ENCODE measurements around the gene TAS2R39. TPM values are rescaled to one million over a fixed set of nuclear protein-coding genes. Genes with fewer than 3 reads are reported as not detected.

TAS2R39 gene
- polyA plus RNA-seq, 1 donor, result not detected

- peak; percentile 59 to 63 for DNase-seq
- WGBS (ENCODE audit: insufficient coverage, low lambda C conversion rate), result no CpG with 5 or more reads among the region's 8 CpGs
- H3K27ac ChIP-seq (ENCODE audit: low read length), result no peak overlapping the region
- no peaks in the 10 kb centered on the region for H3K36me3 ChIP-seq (ENCODE audit: control insufficient read depth, insufficient read depth, low read length)
- no peaks in the 10 kb centered on the region for H3K4me1 ChIP-seq (ENCODE audit: control insufficient read depth, insufficient read depth, low read length)
- H3K27me3 ChIP-seq (ENCODE audit: control insufficient read depth, insufficient read depth, low read length), result no peaks in the 10 kb centered on the region
- H3K9me3 ChIP-seq (ENCODE audit: control insufficient read depth, low read depth, low read length), result peaks cover 3% of the 10 kb centered on the region
- no peak overlapping the region for H3K4me3 ChIP-seq (ENCODE audit: low read length)
Observed at GRCh38 chr7:143214789-143215679, 31.8 kb downstream of the TAS2R39 start.

GRCh38 chr7:143216151-143216550 is 32.9 kb downstream of the TAS2R39 start:
- H3K36me3 ChIP-seq (ENCODE audit: control insufficient read depth, insufficient read depth, low read length), result no peaks in the 10 kb centered on the region
- peaks cover 3% of the 10 kb centered on the region for H3K9me3 ChIP-seq (ENCODE audit: control insufficient read depth, low read depth, low read length)
- H3K27ac ChIP-seq (ENCODE audit: low read length), result no peak overlapping the region
- no peak overlapping the region for H3K4me3 ChIP-seq (ENCODE audit: low read length)
- H3K27me3 ChIP-seq (ENCODE audit: control insufficient read depth, insufficient read depth, low read length), result no peaks in the 10 kb centered on the region
- WGBS (ENCODE audit: insufficient coverage, low lambda C conversion rate), result 80% methylated on average over 1 of the region's 6 CpGs
- no peaks in the 10 kb centered on the region for H3K4me1 ChIP-seq (ENCODE audit: control insufficient read depth, insufficient read depth, low read length)
- DNase-seq, result no peak

GRCh38 chr7:143216686-143217085 is 33.5 kb downstream of the TAS2R39 start:
- WGBS (ENCODE audit: insufficient coverage, low lambda C conversion rate), result 92% methylated on average over 2 of the region's 2 CpGs
- H3K4me3 ChIP-seq (ENCODE audit: low read length), result no peak overlapping the region

GRCh38 chr7:143217806-143218205 is 34.6 kb downstream of the TAS2R39 start:
- no peaks in the 10 kb centered on the region for H3K27me3 ChIP-seq (ENCODE audit: control insufficient read depth, insufficient read depth, low read length)
- DNase-seq, result no peak
- H3K9me3 ChIP-seq (ENCODE audit: control insufficient read depth, low read depth, low read length), result no peaks in the 10 kb centered on the region
- no peaks in the 10 kb centered on the region for H3K36me3 ChIP-seq (ENCODE audit: control insufficient read depth, insufficient read depth, low read length)
- no peaks in the 10 kb centered on the region for H3K4me1 ChIP-seq (ENCODE audit: control insufficient read depth, insufficient read depth, low read length)
- H3K4me3 ChIP-seq (ENCODE audit: low read length), result no peak overlapping the region
- no CpG with 5 or more reads among the region's 2 CpGs for WGBS (ENCODE audit: insufficient coverage, low lambda C conversion rate)
- no peak overlapping the region for H3K27ac ChIP-seq (ENCODE audit: low read length)

More at GRCh38 chr7:143216686-143217085, 33.5 kb downstream of the TAS2R39 start:
- Histone ChIP-seq H3K27ac (ENCODE audit: low read length) (no peak overlapping the region), H3K27me3 (ENCODE audit: control insufficient read depth, insufficient read depth, low read length) (no peaks in the 10 kb centered on the region), H3K9me3 (ENCODE audit: control insufficient read depth, low read depth, low read length) (peaks cover 3% of the 10 kb centered on the region), H3K36me3 (ENCODE audit: control insufficient read depth, insufficient read depth, low read length) (no peaks in the 10 kb centered on the region), H3K4me1 (ENCODE audit: control insufficient read depth, insufficient read depth, low read length) (no peaks in the 10 kb centered on the region)
- no peak for DNase-seq

GRCh38 chr7:143221286-143221685 is 38.1 kb downstream of the TAS2R39 start:
- Histone ChIP-seq H3K4me1 (ENCODE audit: control insufficient read depth, insufficient read depth, low read length) (no peaks in the 10 kb centered on the region), H3K4me3 (ENCODE audit: low read length) (no peak overlapping the region), H3K27me3 (ENCODE audit: control insufficient read depth, insufficient read depth, low read length) (peaks cover 3% of the 10 kb centered on the region), H3K9me3 (ENCODE audit: control insufficient read depth, low read depth, low read length) (no peaks in the 10 kb centered on the region), H3K36me3 (ENCODE audit: control insufficient read depth, insufficient read depth, low read length) (no peaks in the 10 kb centered on the region), H3K27ac (ENCODE audit: low read length) (no peak overlapping the region)
- WGBS (ENCODE audit: insufficient coverage, low lambda C conversion rate), result no CpG with 5 or more reads among the region's 2 CpGs
- no peak for DNase-seq

GRCh38 chr7:143221737-143222136 is 38.5 kb downstream of the TAS2R39 start, which contains the start of gene TAS2R40:
TAS2R40 (plus strand) TSS chr7:143222037; CDS start chr7:143222079, 42 bp downstream.
- no peak within 1 kb of the TSS for H3K27ac ChIP-seq (ENCODE audit: low read length)
- DNase-seq, result no peak
- H3K9me3 ChIP-seq (ENCODE audit: control insufficient read depth, low read depth, low read length), result no peaks in the 10 kb centered on the region
- H3K36me3 ChIP-seq (ENCODE audit: control insufficient read depth, insufficient read depth, low read length), result no peaks in the 10 kb centered on the region
- no CpG with 5 or more reads among the region's 3 CpGs for WGBS (ENCODE audit: insufficient coverage, low lambda C conversion rate)
- peaks cover 3% of the 10 kb centered on the region for H3K27me3 ChIP-seq (ENCODE audit: control insufficient read depth, insufficient read depth, low read length)
- no peak within 1 kb of the TSS for H3K4me3 ChIP-seq (ENCODE audit: low read length)
- no peaks in the 10 kb centered on the region for H3K4me1 ChIP-seq (ENCODE audit: control insufficient read depth, insufficient read depth, low read length)

GRCh38 chr7:143222782-143223181 is 39.6 kb downstream of the TAS2R39 start:
- H3K4me1 ChIP-seq (ENCODE audit: control insufficient read depth, insufficient read depth, low read length), result no peaks in the 10 kb centered on the region
- no peak for DNase-seq
- no peaks in the 10 kb centered on the region for H3K9me3 ChIP-seq (ENCODE audit: control insufficient read depth, low read depth, low read length)
- peaks cover 3% of the 10 kb centered on the region for H3K27me3 ChIP-seq (ENCODE audit: control insufficient read depth, insufficient read depth, low read length)
- WGBS (ENCODE audit: insufficient coverage, low lambda C conversion rate), result no CpG with 5 or more reads among the region's 7 CpGs
- H3K36me3 ChIP-seq (ENCODE audit: control insufficient read depth, insufficient read depth, low read length), result no peaks in the 10 kb centered on the region
- no peak overlapping the region for H3K27ac ChIP-seq (ENCODE audit: low read length)
- H3K4me3 ChIP-seq (ENCODE audit: low read length), result no peak overlapping the region

GRCh38 chr7:143223784-143224183 is 40.6 kb downstream of the TAS2R39 start:
- Histone ChIP-seq H3K27ac (ENCODE audit: low read length) (no peak overlapping the region), H3K36me3 (ENCODE audit: control insufficient read depth, insufficient read depth, low read length) (no peaks in the 10 kb centered on the region), H3K9me3 (ENCODE audit: control insufficient read depth, low read depth, low read length) (no peaks in the 10 kb centered on the region), H3K4me3 (ENCODE audit: low read length) (no peak overlapping the region), H3K4me1 (ENCODE audit: control insufficient read depth, insufficient read depth, low read length) (no peaks in the 10 kb centered on the region), H3K27me3 (ENCODE audit: control insufficient read depth, insufficient read depth, low read length) (peaks cover 3% of the 10 kb centered on the region)
- DNase-seq, result no peak
- WGBS (ENCODE audit: insufficient coverage, low lambda C conversion rate), result no CpG with 5 or more reads among the region's 4 CpGs

GRCh38 chr7:143225047-143225446 is 41.8 kb downstream of the TAS2R39 start:
- no peak overlapping the region for H3K4me3 ChIP-seq (ENCODE audit: low read length)
- H3K27me3 ChIP-seq (ENCODE audit: control insufficient read depth, insufficient read depth, low read length), result peaks cover 3% of the 10 kb centered on the region
- no peaks in the 10 kb centered on the region for H3K36me3 ChIP-seq (ENCODE audit: control insufficient read depth, insufficient read depth, low read length)
- H3K9me3 ChIP-seq (ENCODE audit: control insufficient read depth, low read depth, low read length), result no peaks in the 10 kb centered on the region
- DNase-seq, result no peak
- H3K27ac ChIP-seq (ENCODE audit: low read length), result no peak overlapping the region
- no peaks in the 10 kb centered on the region for H3K4me1 ChIP-seq (ENCODE audit: control insufficient read depth, insufficient read depth, low read length)
- WGBS (ENCODE audit: insufficient coverage, low lambda C conversion rate), result no CpG with 5 or more reads among the region's 5 CpGs

GRCh38 chr7:143227806-143228205 is 44.6 kb downstream of the TAS2R39 start:
- no CpG with 5 or more reads among the region's 1 CpG for WGBS (ENCODE audit: insufficient coverage, low lambda C conversion rate)
- H3K9me3 ChIP-seq (ENCODE audit: control insufficient read depth, low read depth, low read length), result peaks cover 8% of the 10 kb centered on the region
- H3K4me3 ChIP-seq (ENCODE audit: low read length), result no peak overlapping the region
- H3K36me3 ChIP-seq (ENCODE audit: control insufficient read depth, insufficient read depth, low read length), result no peaks in the 10 kb centered on the region
- no peaks in the 10 kb centered on the region for H3K4me1 ChIP-seq (ENCODE audit: control insufficient read depth, insufficient read depth, low read length)
- peaks cover 3% of the 10 kb centered on the region for H3K27me3 ChIP-seq (ENCODE audit: control insufficient read depth, insufficient read depth, low read length)
- DNase-seq, result no peak
- H3K27ac ChIP-seq (ENCODE audit: low read length), result no peak overlapping the region
